GM21717 (cell line): ENCODE measurements around the gene CFD.
"Not testable (repeated sequence)": the region's sequence is repeated elsewhere in the genome, so short reads cannot be mapped to it uniquely, and the experiment has no call there.

Experiments
- ATAC-seq: cut with Tn5 transposase; IDR thresholded peaks from one replicate; pipeline ENCODE4 v1.9.1; 2021; ENCODE audit warnings: mild to moderate bottlenecking, moderate library complexity; ENCODE audit not compliant: unreplicated experiment

CFD gene

GRCh38 chr19:870963-871401, 11.5 kb downstream of the CFD start:
- no peak for ATAC-seq

GRCh38 chr19:871446-872265, 12.2 kb downstream of the CFD start:
- ATAC-seq: no peak

- no peak for ATAC-seq
Measured at GRCh38 chr19:872266-872951, 12.9 kb downstream of the CFD start.

GRCh38 chr19:873084-873483, 13.6 kb downstream of the CFD start:
- no peak for ATAC-seq

- no peak for ATAC-seq
Measured at GRCh38 chr19:873561-874041, 14.1 kb downstream of the CFD start.

- ATAC-seq: no peak
Measured at GRCh38 chr19:875265-875879, 15.9 kb downstream of the CFD start.

GRCh38 chr19:876089-876488, 16.6 kb downstream of the CFD start:
- no peak for ATAC-seq

GRCh38 chr19:876780-877314, 17.4 kb downstream of the CFD start:
- no peak for ATAC-seq

- not testable (repeated sequence) for ATAC-seq
Measured at GRCh38 chr19:877992-878660, 18.7 kb downstream of the CFD start.

GRCh38 chr19:878751-879561, 19.5 kb downstream of the CFD start:
- ATAC-seq: not testable (repeated sequence)

- no peak for ATAC-seq
Measured at GRCh38 chr19:879711-880438, 20.4 kb downstream of the CFD start.

- no peak for ATAC-seq
Measured at GRCh38 chr19:881385-882071, 22.1 kb downstream of the CFD start.

GRCh38 chr19:882871-883497, 23.5 kb downstream of the CFD start:
- no peak for ATAC-seq

- no peak for ATAC-seq
Measured at GRCh38 chr19:883661-884211, 24.3 kb downstream of the CFD start.

- ATAC-seq: no peak
Measured at GRCh38 chr19:884420-885211, 25.2 kb downstream of the CFD start.

- ATAC-seq: no peak
Measured at GRCh38 chr19:885536-886224, 26.2 kb downstream of the CFD start.

- no peak for ATAC-seq
Measured at GRCh38 chr19:887072-887471, 27.6 kb downstream of the CFD start.
